Vagina (tissue), 2 donors: Measurements from ENCODE around the gene CHAT. TPM values are rescaled to one million over a fixed set of nuclear protein-coding genes. Genes with fewer than 3 reads are reported as not detected.

ENCODE experiments used
- DNase-seq, 2 donors: peaks; one replicate each; pipeline ENCODE4 v3.0.0-alpha.2; 2017; ENCODE audit errors: extremely low spot score in 2 of 2
- H3K27ac ChIP-seq: fragments of 200-600 bp; sonication (generic); one replicate; pipeline ENCODE4 v1.5.1; 2019
- H3K27me3 ChIP-seq: fragments of 200-600 bp; sonication (generic); one replicate; pipeline ENCODE4 v1.5.1; 2019
- H3K36me3 ChIP-seq, 2 donors: fragments of 200-600 bp; sonication (generic); one replicate each; pipeline ENCODE4 v1.5.1; 2017 to 2019
- H3K4me1 ChIP-seq: fragments of 200-600 bp; sonication (generic); one replicate; pipeline ENCODE4 v1.5.1; 2019
- H3K4me3 ChIP-seq, 2 donors: fragments of 200-600 bp; sonication (generic); 1 replicate in 1 of 2; 2 replicates in 1 of 2; pipeline ENCODE4 v1.5.1; 2016 to 2019
- H3K9me3 ChIP-seq: fragments of 200-600 bp; sonication (generic); one replicate; pipeline ENCODE4 v1.5.1; 2019
- POLR2A ChIP-seq, 2 donors: fragments of 450-650 bp; IDR thresholded peaks; one replicate each; pipeline ENCODE4 v1.6.1; 2017; ENCODE audit warnings: antibody characterized with exemption in 2 of 2, mild to moderate bottlenecking in 2 of 2, moderate library complexity in 2 of 2
- POLR2AphosphoS5 ChIP-seq, 2 donors: sonication (generic); formaldehyde crosslinking; IDR thresholded peaks; one replicate each; pipeline ENCODE4 v1.9.0; 2017; ENCODE audit warnings: antibody characterized with exemption in 2 of 2, mild to moderate bottlenecking in 2 of 2, low read depth in 1 of 2; ENCODE audit not compliant: insufficient read depth in 1 of 2
- intact Hi-C: fragments of 100-400 bp; cut with DNase I; formaldehyde crosslinking; loops from one replicate; pipeline ENCODE4 v1.15.1; 2023
- total RNA-seq: library from RNA; depleted of rRNA; stranded (reverse); fragments of >200 nt; gene quantifications from one replicate; pipeline ENCODE4 v1.2.3, GENCODE V29; 2016
- TF ChIP-seq, protein P1 (sequence below), 3 experiments: fragments of 450-650 bp in 2 of 3; fragments of 200-600 bp in 1 of 3; sonication (generic) in 1 of 3; IDR thresholded peaks; one replicate each; pipeline ENCODE4 v1.5.1; 2017 to 2019; ENCODE audit warnings: antibody characterized with exemption in 3 of 3, mild to moderate bottlenecking in 2 of 3, moderate library complexity in 2 of 3

The CHAT gene
- total RNA-seq, 1 donor from 2014 or later, result not detected

GRCh38 chr10:49651039-49651835 lies 37.4 kb downstream of the CHAT start:
- peak in 1 of 2 donors; percentile 76 for DNase-seq
- H3K27me3 ChIP-seq, result no peaks in the 10 kb centered on the region
- intact Hi-C loops, result no loop called here

DNA sequence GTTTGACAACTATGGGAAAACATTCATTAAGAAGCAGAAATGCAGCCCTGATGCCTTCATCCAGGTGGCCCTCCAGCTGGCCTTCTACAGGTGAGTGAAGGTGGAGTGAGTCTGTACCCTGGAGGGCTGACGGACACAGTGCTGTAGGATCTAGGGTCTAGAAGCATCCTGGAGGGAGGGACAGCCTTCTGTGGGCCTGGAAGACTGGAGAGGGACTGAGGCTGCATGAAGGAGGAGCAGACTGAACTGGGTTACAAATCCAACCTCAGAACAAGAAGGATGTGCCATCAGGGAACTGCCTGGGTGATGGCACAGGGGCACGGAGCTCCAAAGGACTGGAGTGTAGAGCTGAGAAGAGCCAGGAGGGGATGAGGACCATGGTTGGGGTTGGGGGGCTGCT lies 38.1 kb downstream of the CHAT start:
- H3K36me3 ChIP-seq, result no peaks in the 10 kb centered on the region
- intact Hi-C loops, result no loop called here
- TF ChIP-seq POLR2A (IDR thresholded peaks at IDR 0.05) (no peak), POLR2AphosphoS5 (IDR thresholded peaks at IDR 0.05; ENCODE audit: insufficient read depth in 1 of 2, low read depth in 1 of 2) (no peak)
- TF ChIP-seq, protein P1, sequence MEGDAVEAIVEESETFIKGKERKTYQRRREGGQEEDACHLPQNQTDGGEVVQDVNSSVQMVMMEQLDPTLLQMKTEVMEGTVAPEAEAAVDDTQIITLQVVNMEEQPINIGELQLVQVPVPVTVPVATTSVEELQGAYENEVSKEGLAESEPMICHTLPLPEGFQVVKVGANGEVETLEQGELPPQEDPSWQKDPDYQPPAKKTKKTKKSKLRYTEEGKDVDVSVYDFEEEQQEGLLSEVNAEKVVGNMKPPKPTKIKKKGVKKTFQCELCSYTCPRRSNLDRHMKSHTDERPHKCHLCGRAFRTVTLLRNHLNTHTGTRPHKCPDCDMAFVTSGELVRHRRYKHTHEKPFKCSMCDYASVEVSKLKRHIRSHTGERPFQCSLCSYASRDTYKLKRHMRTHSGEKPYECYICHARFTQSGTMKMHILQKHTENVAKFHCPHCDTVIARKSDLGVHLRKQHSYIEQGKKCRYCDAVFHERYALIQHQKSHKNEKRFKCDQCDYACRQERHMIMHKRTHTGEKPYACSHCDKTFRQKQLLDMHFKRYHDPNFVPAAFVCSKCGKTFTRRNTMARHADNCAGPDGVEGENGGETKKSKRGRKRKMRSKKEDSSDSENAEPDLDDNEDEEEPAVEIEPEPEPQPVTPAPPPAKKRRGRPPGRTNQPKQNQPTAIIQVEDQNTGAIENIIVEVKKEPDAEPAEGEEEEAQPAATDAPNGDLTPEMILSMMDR (IDR thresholded peaks at IDR 0.05), result no peak
- peak in 1 of 2 donors; percentile 70 for DNase-seq
- H3K27me3 ChIP-seq, result no peaks in the 10 kb centered on the region
- no peak overlapping the region for H3K4me3 ChIP-seq
- H3K27ac ChIP-seq, result no peak overlapping the region
- no peaks in the 10 kb centered on the region for H3K9me3 ChIP-seq
- H3K4me1 ChIP-seq, result no peaks in the 10 kb centered on the region

More at GRCh38 chr10:49651039-49651835, 37.4 kb downstream of the CHAT start:
- H3K4me1 ChIP-seq, result no peaks in the 10 kb centered on the region
- TF ChIP-seq POLR2A (IDR thresholded peaks at IDR 0.05), result no peak
- no peak for TF ChIP-seq POLR2AphosphoS5 (IDR thresholded peaks at IDR 0.05; ENCODE audit: insufficient read depth in 1 of 2, low read depth in 1 of 2)
- TF ChIP-seq, protein P1 (IDR thresholded peaks at IDR 0.05), result no peak
- H3K9me3 ChIP-seq, result no peaks in the 10 kb centered on the region
- no peak overlapping the region for H3K4me3 ChIP-seq
- no peak overlapping the region for H3K27ac ChIP-seq
- no peaks in the 10 kb centered on the region for H3K36me3 ChIP-seq

- peak in 1 of 2 donors; percentile 75 for DNase-seq
- H3K36me3 ChIP-seq, result no peaks in the 10 kb centered on the region
- H3K27ac ChIP-seq, result no peak overlapping the region
- no peaks in the 10 kb centered on the region for H3K4me1 ChIP-seq
- H3K27me3 ChIP-seq, result no peaks in the 10 kb centered on the region
- H3K9me3 ChIP-seq, result no peaks in the 10 kb centered on the region
- TF ChIP-seq POLR2A (IDR thresholded peaks at IDR 0.05) (no peak), POLR2AphosphoS5 (IDR thresholded peaks at IDR 0.05; ENCODE audit: insufficient read depth in 1 of 2, low read depth in 1 of 2) (no peak)
- TF ChIP-seq, protein P1 (IDR thresholded peaks at IDR 0.05), result no peak
- intact Hi-C loops, result no loop called here
- no peak overlapping the region for H3K4me3 ChIP-seq
Measured at GRCh38 chr10:49652421-49653272, 38.8 kb downstream of the CHAT start.

GRCh38 chr10:49653273-49653929 lies 39.6 kb downstream of the CHAT start:
- H3K4me3 ChIP-seq, result no peak overlapping the region
- H3K4me1 ChIP-seq, result no peaks in the 10 kb centered on the region
- no peak for TF ChIP-seq POLR2A (IDR thresholded peaks at IDR 0.05)
- TF ChIP-seq, protein P1 (IDR thresholded peaks at IDR 0.05), result no peak
- no peak for TF ChIP-seq POLR2AphosphoS5 (IDR thresholded peaks at IDR 0.05; ENCODE audit: insufficient read depth in 1 of 2, low read depth in 1 of 2)
- no peaks in the 10 kb centered on the region for H3K27me3 ChIP-seq
- peak in 1 of 2 donors; percentile 67 for DNase-seq
- H3K9me3 ChIP-seq, result no peaks in the 10 kb centered on the region
- intact Hi-C loops, result no loop called here
- H3K27ac ChIP-seq, result no peak overlapping the region
- no peaks in the 10 kb centered on the region for H3K36me3 ChIP-seq
